Measurements from ENCODE around the gene TNIP1.

Gene TNIP1

DNA sequence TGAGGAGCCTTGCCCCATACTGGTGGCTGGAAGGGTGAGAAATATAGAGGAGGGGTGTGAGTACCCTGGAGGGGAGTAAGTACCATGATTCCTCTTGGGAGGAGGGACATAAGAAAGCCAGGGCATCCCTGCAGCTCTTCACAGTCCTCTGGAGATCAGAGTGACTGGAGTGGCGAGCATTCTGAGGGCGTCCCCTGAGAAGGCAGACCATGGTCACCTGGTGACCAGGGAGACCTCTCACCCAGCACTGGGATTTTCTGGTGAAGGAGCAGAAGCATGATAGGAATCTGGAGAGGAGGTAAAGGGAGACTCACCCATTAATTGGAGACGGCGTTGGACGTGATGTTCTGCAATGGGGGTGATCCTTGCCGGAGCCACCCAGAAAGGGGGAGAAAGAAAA is 88.1 kb downstream of the TNIP1 start:
- no peak for DNase-seq

GRCh38 chr5:150989695-150990094 is 91.1 kb downstream of the TNIP1 start:
- no peak for DNase-seq

DNA sequence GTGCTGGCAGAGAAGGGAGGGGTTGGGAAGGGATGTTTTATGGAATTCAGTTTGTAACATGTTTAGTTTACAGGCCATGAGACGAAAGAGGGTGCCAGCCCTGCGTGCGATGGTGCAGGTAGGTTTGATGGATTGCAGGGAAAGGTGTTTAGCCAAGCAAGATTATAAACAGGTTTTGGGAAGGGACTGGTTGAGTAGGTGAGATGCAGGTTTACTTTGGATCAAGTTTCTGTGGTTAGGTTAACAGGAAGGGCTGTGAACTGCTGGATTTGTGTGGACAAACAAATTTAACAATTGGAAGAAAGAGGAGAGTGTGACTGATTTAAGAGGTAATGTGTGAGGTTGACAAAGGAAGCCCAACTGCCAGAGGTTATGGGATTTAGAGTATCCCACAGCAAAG is 93.1 kb downstream of the TNIP1 start:
- no peak for DNase-seq
